HG03097 (cell line): ENCODE data around the gene ESPN.

Source experiments
- ATAC-seq: cut with Tn5 transposase; IDR thresholded peaks from one replicate; pipeline ENCODE4 v1.9.1; 2021; ENCODE audit not compliant: unreplicated experiment, low FRiP score

The ESPN gene

GRCh38 chr1:6507037-6507428 is 82.5 kb downstream of the ESPN start:
- ATAC-seq: no peak

GRCh38 chr1:6507461-6507911 is 82.9 kb downstream of the ESPN start:
- ATAC-seq: no peak

GRCh38 chr1:6508154-6508815 is 83.7 kb downstream of the ESPN start:
- ATAC-seq: no peak

- no peak for ATAC-seq
Measured at GRCh38 chr1:6508816-6509189, 84.2 kb downstream of the ESPN start.

GRCh38 chr1:6509220-6509918 is 84.8 kb downstream of the ESPN start:
- no peak for ATAC-seq

GRCh38 chr1:6509919-6510291 is 85.3 kb downstream of the ESPN start:
- no peak for ATAC-seq

- ATAC-seq: no peak
Measured at GRCh38 chr1:6510493-6510892, 85.9 kb downstream of the ESPN start.
